ENCODE results near the gene ARFGEF3.

Gene ARFGEF3

GRCh38 chr6:138378463-138378862, 216.7 kb downstream of the ARFGEF3 start:
- DNase-seq (ENCODE audit: extremely low read depth, low read depth), result no peak
- no peak overlapping the region for H3K4me3 ChIP-seq (replicated peaks; ENCODE audit: low read depth, low read length)
- TF ChIP-seq, protein P1, sequence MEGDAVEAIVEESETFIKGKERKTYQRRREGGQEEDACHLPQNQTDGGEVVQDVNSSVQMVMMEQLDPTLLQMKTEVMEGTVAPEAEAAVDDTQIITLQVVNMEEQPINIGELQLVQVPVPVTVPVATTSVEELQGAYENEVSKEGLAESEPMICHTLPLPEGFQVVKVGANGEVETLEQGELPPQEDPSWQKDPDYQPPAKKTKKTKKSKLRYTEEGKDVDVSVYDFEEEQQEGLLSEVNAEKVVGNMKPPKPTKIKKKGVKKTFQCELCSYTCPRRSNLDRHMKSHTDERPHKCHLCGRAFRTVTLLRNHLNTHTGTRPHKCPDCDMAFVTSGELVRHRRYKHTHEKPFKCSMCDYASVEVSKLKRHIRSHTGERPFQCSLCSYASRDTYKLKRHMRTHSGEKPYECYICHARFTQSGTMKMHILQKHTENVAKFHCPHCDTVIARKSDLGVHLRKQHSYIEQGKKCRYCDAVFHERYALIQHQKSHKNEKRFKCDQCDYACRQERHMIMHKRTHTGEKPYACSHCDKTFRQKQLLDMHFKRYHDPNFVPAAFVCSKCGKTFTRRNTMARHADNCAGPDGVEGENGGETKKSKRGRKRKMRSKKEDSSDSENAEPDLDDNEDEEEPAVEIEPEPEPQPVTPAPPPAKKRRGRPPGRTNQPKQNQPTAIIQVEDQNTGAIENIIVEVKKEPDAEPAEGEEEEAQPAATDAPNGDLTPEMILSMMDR (IDR thresholded peaks at IDR 0.05; ENCODE audit: low read depth, low read length, missing control alignments), result no peak

GRCh38 chr6:138382498-138383265, 220.9 kb downstream of the ARFGEF3 start:
- TF ChIP-seq, protein P1 (IDR thresholded peaks at IDR 0.05; ENCODE audit: low read depth, low read length, missing control alignments), result no peak
- no peak overlapping the region for H3K4me3 ChIP-seq (replicated peaks; ENCODE audit: low read depth, low read length)
- DNase-seq (ENCODE audit: extremely low read depth, low read depth), result no peak

DNA sequence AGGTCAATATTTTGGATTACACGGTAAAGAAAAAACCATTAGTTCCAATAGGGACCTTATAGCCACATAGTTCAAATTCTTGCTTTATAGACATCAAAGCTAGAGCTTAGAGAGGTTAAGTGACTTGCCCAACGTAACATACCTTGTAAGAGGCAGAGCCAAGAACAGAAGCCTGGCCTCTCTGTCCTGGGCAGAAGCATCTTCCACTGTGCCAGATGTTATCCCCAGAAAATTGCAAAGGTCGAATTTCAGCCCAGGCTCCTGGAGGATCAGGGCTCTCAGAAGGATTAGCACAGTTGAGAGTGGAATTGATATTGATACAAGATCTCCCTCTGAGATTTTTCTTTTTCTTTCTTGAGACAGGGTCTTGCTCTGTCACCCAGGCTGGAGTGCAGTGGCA, 222.0 kb downstream of the ARFGEF3 start:
- no peak overlapping the region for H3K4me3 ChIP-seq (replicated peaks; ENCODE audit: low read depth, low read length)
- DNase-seq (ENCODE audit: extremely low read depth, low read depth), result no peak
- TF ChIP-seq, protein P1 (IDR thresholded peaks at IDR 0.05; ENCODE audit: low read depth, low read length, missing control alignments), result no peak

DNA sequence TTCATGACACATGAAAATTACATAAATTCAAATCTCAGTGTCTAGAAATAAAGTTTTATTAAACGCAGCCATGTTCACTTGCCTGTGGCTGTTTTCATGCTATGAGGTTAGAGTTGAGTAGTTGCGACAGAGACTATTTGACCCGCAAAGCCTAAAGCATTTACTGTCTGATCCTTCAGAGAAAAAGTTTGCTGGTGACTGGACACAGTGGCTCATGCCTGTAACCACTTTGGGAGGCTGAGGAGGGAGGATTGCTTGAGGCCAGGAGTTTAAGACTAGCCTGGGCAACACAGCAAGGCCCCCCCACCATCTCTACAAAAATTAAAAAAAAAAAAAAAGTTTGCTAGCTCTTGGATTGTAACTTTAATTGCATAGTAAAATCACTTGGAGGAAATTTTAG, 225.2 kb downstream of the ARFGEF3 start:
- TF ChIP-seq, protein P1 (IDR thresholded peaks at IDR 0.05; ENCODE audit: low read depth, low read length, missing control alignments), result no peak
- H3K4me3 ChIP-seq (replicated peaks; ENCODE audit: low read depth, low read length), result no peak overlapping the region
- DNase-seq (ENCODE audit: extremely low read depth, low read depth), result no peak

DNA sequence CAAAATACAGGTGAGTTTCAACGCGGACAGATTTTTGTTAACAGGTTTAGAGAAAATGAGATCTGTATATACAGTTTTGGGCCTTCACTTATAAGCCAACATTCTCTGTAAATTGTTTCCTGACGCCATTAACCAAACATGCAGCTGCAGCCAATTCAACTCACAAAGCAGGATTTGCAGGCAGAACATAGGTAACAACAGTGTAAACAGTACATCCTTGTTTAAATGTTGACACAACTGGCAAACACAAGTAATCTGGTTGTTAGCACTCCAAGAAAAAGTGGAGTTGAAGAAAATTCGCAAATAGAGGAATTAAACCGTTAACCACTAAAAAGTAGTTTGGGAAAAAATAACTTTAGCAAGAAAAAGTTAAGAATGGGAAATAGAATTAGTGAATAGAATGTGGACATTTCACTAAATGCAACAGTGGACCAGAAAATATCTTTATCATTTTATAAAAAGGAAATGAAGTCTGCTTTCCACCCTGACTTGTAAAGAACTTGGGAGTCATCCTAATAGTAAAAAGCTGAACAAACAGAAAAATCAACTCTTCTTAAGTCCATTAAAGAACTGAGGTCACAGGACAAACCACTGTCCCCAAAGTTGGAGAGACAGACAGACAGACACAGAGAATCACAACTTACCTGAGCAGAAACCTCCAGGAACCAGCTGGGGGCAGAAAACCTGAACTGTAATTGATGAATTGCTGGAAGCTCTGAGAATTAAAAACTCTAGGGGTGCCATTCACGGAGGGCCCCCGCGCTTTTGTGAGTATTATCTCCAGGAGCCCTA, 226.0 kb downstream of the ARFGEF3 start:
- no peak for DNase-seq (ENCODE audit: extremely low read depth, low read depth)
- TF ChIP-seq, protein P1 (IDR thresholded peaks at IDR 0.05; ENCODE audit: low read depth, low read length, missing control alignments), result no peak
- no peak overlapping the region for H3K4me3 ChIP-seq (replicated peaks; ENCODE audit: low read depth, low read length)

GRCh38 chr6:138389551-138389950, 227.8 kb downstream of the ARFGEF3 start:
- no peak for DNase-seq (ENCODE audit: extremely low read depth, low read depth)
- TF ChIP-seq, protein P1 (IDR thresholded peaks at IDR 0.05; ENCODE audit: low read depth, low read length, missing control alignments), result no peak
- H3K4me3 ChIP-seq (replicated peaks; ENCODE audit: low read depth, low read length), result no peak overlapping the region
